WTC11 (cell line): ENCODE measurements around the gene SELENBP1. TPM values are rescaled to one million over a fixed set of nuclear protein-coding genes. Genes with fewer than 3 reads are reported as not detected.

ENCODE experiments used
- ATAC-seq: fragments of 200-7000 bp; cut with Tn5 transposase; 2 replicates; pipeline ENCODE4 v1.10.0; 2021; ENCODE audit warnings: mild to moderate bottlenecking, moderate library complexity
- CTCF ChIA-PET: fragments of 300-600 bp; sonication (Branson Sonifier 250); formaldehyde crosslinking; loops from one replicate; lab custom pipeline; 2021; ENCODE audit warnings: antibody characterized with exemption; lab: Charles Lee
- POLR2A ChIA-PET: fragments of 350-600 bp; sonication (Branson Sonifier 250); formaldehyde crosslinking; loops from one replicate; lab custom pipeline; 2021; ENCODE audit warnings: antibody characterized with exemption; lab: Charles Lee
- DNase-seq: peaks from one replicate; pipeline ENCODE4 v3.0.0; 2021; ENCODE audit warnings: low spot score
- H3K27ac Mint-ChIP-seq: 2 replicates; pipeline ENCODE4 v1.8.0; 2021; ENCODE audit warnings: mixed read lengths
- H3K27me3 Mint-ChIP-seq: 2 replicates; pipeline ENCODE4 v1.8.0; 2021; ENCODE audit warnings: low read depth, mild to moderate bottlenecking, moderate library complexity, mixed read lengths
- H3K36me3 Mint-ChIP-seq: 2 replicates; pipeline ENCODE4 v1.8.0; 2021; ENCODE audit warnings: mixed read lengths
- H3K4me1 Mint-ChIP-seq: 2 replicates; pipeline ENCODE4 v1.8.0; 2022; ENCODE audit warnings: mixed read lengths
- H3K4me3 Mint-ChIP-seq: 2 replicates; pipeline ENCODE4 v1.8.0; 2021; ENCODE audit warnings: mild to moderate bottlenecking, moderate library complexity, mixed read lengths
- H3K9me3 Mint-ChIP-seq: 2 replicates; pipeline ENCODE4 v1.8.0; 2021; ENCODE audit warnings: mixed read lengths
- ERG ChIP-seq: fragments of 250-450 bp; sonication (Bioruptor Pico); IDR thresholded peaks from 2 replicates; pipeline ENCODE4 v1.8.0; 2021; ENCODE audit warnings: mild to moderate bottlenecking
- FOXJ3 ChIP-seq: sonication (generic); formaldehyde crosslinking; IDR thresholded peaks from 2 replicates; pipeline ENCODE4 v1.9.0; 2021; ENCODE audit warnings: missing genetic modification reagents, mild to moderate bottlenecking, borderline replicate concordance
- HMGA2 ChIP-seq: fragments of 250-450 bp; sonication (Bioruptor Pico); IDR thresholded peaks from 2 replicates; pipeline ENCODE4 v1.4.0; 2021; ENCODE audit warnings: mild to moderate bottlenecking, moderate library complexity
- KAT7 ChIP-seq: sonication (generic); formaldehyde crosslinking; IDR thresholded peaks from 2 replicates; pipeline ENCODE4 v1.8.1; 2023; ENCODE audit warnings: missing genetic modification reagents, mild to moderate bottlenecking, borderline replicate concordance
- MXD4 ChIP-seq: fragments of 250-450 bp; sonication (Bioruptor Pico); IDR thresholded peaks from 2 replicates; pipeline ENCODE4 v1.8.0; 2021; ENCODE audit warnings: mild to moderate bottlenecking, moderate library complexity, borderline replicate concordance
- NFE2L1 ChIP-seq: sonication (generic); formaldehyde crosslinking; IDR thresholded peaks from 2 replicates; pipeline ENCODE4 v1.8.1; 2023; ENCODE audit warnings: missing genetic modification reagents
- OVOL2 ChIP-seq: fragments of 250-450 bp; sonication (Bioruptor Pico); IDR thresholded peaks from 2 replicates; pipeline ENCODE4 v1.9.0; 2021; ENCODE audit warnings: mild to moderate bottlenecking, borderline replicate concordance
- PREB ChIP-seq: sonication (generic); formaldehyde crosslinking; IDR thresholded peaks from 2 replicates; pipeline ENCODE4 v1.8.1; 2022; ENCODE audit warnings: mild to moderate bottlenecking, missing genetic modification reagents, moderate library complexity, borderline replicate concordance
- PRRX2 ChIP-seq: fragments of 250-450 bp; sonication (Bioruptor Pico); IDR thresholded peaks from 2 replicates; pipeline ENCODE4 v1.8.0; 2021; ENCODE audit warnings: mild to moderate bottlenecking
- RORB ChIP-seq: fragments of 250-450 bp; sonication (Bioruptor Pico); IDR thresholded peaks from 2 replicates; pipeline ENCODE4 v1.9.0; 2021; ENCODE audit warnings: mild to moderate bottlenecking
- SMAD4 ChIP-seq: sonication (generic); formaldehyde crosslinking; IDR thresholded peaks from 2 replicates; pipeline ENCODE4 v1.8.0; 2022; ENCODE audit warnings: mild to moderate bottlenecking, missing genetic modification reagents
- SOX15 ChIP-seq: fragments of 250-450 bp; sonication (Bioruptor Pico); IDR thresholded peaks from 2 replicates; pipeline ENCODE4 v1.9.0; 2021; ENCODE audit warnings: mild to moderate bottlenecking
- SP1 ChIP-seq: sonication (generic); formaldehyde crosslinking; conservative IDR thresholded peaks from 2 replicates; pipeline ENCODE4 v1.8.1; 2022; ENCODE audit warnings: missing genetic modification reagents
- TCF7 ChIP-seq: sonication (generic); formaldehyde crosslinking; IDR thresholded peaks from 2 replicates; pipeline ENCODE4 v1.8.0; 2022; ENCODE audit warnings: mild to moderate bottlenecking, low read depth, missing genetic modification reagents, moderate library complexity
- TEAD1 ChIP-seq: sonication (generic); formaldehyde crosslinking; IDR thresholded peaks from 2 replicates; pipeline ENCODE4 v1.8.0; 2022; ENCODE audit warnings: mild to moderate bottlenecking, missing genetic modification reagents
- ZNF138 ChIP-seq: sonication (generic); formaldehyde crosslinking; conservative IDR thresholded peaks from 2 replicates; pipeline ENCODE4 v1.8.1; 2022; ENCODE audit warnings: mild to moderate bottlenecking, moderate library complexity, missing genetic modification reagents
- ZNF232 ChIP-seq: sonication (generic); formaldehyde crosslinking; IDR thresholded peaks from 2 replicates; pipeline ENCODE4 v1.8.0; 2022; ENCODE audit warnings: mild to moderate bottlenecking, missing genetic modification reagents
- ZNF396 ChIP-seq: fragments of 250-450 bp; sonication (Bioruptor Pico); IDR thresholded peaks from 2 replicates; pipeline ENCODE4 v1.8.0; 2021; ENCODE audit warnings: mild to moderate bottlenecking, moderate library complexity, borderline replicate concordance
- ZNF532 ChIP-seq: fragments of 250-450 bp; sonication (Bioruptor Pico); IDR thresholded peaks from 2 replicates; pipeline ENCODE4 v1.9.0; 2021; ENCODE audit warnings: mild to moderate bottlenecking, borderline replicate concordance
- total RNA-seq: library from RNA; stranded (reverse); gene quantifications from 3 replicates; pipeline ENCODE4 v1.2.3, GENCODE V29; 2021
- TF ChIP-seq, protein P1 (sequence below): fragments of 200-600 bp; IDR thresholded peaks from 2 replicates; pipeline ENCODE4 v1.8.0; 2022; ENCODE audit warnings: antibody characterized with exemption
- TF ChIP-seq, protein P2 (sequence below): fragments of 250-450 bp; sonication (Bioruptor Pico); IDR thresholded peaks from 2 replicates; pipeline ENCODE4 v1.9.0; 2021; ENCODE audit warnings: moderate library complexity, mild to moderate bottlenecking, inconsistent platforms, borderline replicate concordance
- TF ChIP-seq, protein P3 (sequence below): sonication (generic); formaldehyde crosslinking; IDR thresholded peaks from 2 replicates; pipeline ENCODE4 v1.8.1; 2022; ENCODE audit warnings: missing genetic modification reagents, borderline replicate concordance
- TF ChIP-seq, protein P4 (sequence below): sonication (generic); formaldehyde crosslinking; IDR thresholded peaks from 2 replicates; pipeline ENCODE4 v1.8.0; 2022; ENCODE audit warnings: missing genetic modification reagents

SELENBP1 gene
- total RNA-seq, 1 experiment from 2014 or later = 17.9 TPM

DNA sequence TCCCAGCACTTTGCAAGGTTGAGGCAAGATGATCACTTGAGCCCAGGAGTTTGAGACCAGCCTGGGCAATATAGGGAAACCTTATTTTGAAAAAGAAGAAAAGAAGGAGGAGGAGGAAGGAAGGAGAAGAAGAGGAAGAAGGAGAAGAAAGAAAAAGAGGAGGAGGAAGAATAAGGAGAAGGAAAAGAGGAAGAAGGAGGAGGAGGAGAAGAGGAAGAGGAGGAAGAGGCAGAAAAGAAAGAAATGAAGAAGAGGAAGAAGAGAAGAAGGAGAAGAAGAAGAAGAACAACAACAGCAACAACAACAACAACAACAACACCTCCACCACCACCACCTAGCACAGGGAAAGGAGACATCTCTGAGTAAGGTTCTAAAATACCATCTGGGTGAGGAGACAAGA is 10.6 kb downstream of the SELENBP1 start:
- ATAC-seq (no peak), DNase-seq (no peak)
- Mint-ChIP-seq H3K36me3 (peaks cover 34% of the 10 kb centered on the region), H3K4me1 (no peaks in the 10 kb centered on the region), H3K9me3 (peaks cover 36% of the 10 kb centered on the region), H3K27ac (no peak overlapping the region), H3K27me3 (peaks cover 9% of the 10 kb centered on the region), H3K4me3 (no peak overlapping the region)
- POLR2A ChIA-PET = no interaction called here
- no peak for TF ChIP-seq ZNF232 (CRISPR knock-in tag)
- no peak for TF ChIP-seq ERG (CRISPR knock-in tag)
- TF ChIP-seq MXD4 (CRISPR knock-in tag) = no peak
- TF ChIP-seq ZNF396 (CRISPR knock-in tag) = no peak
- TF ChIP-seq SP1 = no peak
- TF ChIP-seq PRRX2 (CRISPR knock-in tag) = no peak
- TF ChIP-seq KAT7 = no peak
- TF ChIP-seq, protein P1, sequence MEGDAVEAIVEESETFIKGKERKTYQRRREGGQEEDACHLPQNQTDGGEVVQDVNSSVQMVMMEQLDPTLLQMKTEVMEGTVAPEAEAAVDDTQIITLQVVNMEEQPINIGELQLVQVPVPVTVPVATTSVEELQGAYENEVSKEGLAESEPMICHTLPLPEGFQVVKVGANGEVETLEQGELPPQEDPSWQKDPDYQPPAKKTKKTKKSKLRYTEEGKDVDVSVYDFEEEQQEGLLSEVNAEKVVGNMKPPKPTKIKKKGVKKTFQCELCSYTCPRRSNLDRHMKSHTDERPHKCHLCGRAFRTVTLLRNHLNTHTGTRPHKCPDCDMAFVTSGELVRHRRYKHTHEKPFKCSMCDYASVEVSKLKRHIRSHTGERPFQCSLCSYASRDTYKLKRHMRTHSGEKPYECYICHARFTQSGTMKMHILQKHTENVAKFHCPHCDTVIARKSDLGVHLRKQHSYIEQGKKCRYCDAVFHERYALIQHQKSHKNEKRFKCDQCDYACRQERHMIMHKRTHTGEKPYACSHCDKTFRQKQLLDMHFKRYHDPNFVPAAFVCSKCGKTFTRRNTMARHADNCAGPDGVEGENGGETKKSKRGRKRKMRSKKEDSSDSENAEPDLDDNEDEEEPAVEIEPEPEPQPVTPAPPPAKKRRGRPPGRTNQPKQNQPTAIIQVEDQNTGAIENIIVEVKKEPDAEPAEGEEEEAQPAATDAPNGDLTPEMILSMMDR = no peak
- TF ChIP-seq ZNF138 = no peak
- no peak for TF ChIP-seq ZNF532
- no peak for TF ChIP-seq FOXJ3 (CRISPR knock-in tag)
- TF ChIP-seq SOX15 (CRISPR knock-in tag) = no peak
- no peak for TF ChIP-seq SMAD4 (CRISPR knock-in tag)
- no peak for TF ChIP-seq TCF7 (CRISPR knock-in tag)
- TF ChIP-seq RORB (CRISPR knock-in tag) = no peak
- no peak for TF ChIP-seq OVOL2
- no peak for TF ChIP-seq HMGA2 (CRISPR knock-in tag)
- TF ChIP-seq NFE2L1 (CRISPR knock-in tag) = no peak
- CTCF ChIA-PET = no interaction called here

DNA sequence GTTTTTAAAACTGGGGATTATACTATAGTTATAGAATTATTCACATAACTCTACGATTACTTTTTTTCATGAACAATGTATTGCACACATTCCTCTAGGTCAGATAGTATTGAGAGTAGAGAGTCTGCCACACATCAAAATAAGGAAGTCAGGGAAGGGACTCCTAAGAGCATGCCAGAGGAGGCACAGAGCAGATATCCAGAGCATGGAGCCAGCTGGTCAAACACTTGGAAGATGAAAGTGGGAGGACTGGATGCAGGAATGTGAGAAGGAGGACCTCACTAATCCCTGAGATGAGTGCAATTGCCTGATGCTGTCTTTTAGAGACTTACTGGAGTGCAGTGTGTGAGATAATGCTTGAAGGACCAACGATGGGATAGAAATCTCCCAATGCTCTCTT is 15.8 kb downstream of the SELENBP1 start:
- DNase-seq = no peak
- ChIA-PET POLR2A (no interaction called here), CTCF (interaction anchor here (1.5 to 2.0 kb wide), 2 partner anchors 8 to 16 kb away, joined by 4 read pairs; no protein-coding TSS in a partner anchor)
- Mint-ChIP-seq H3K27me3 (peaks cover 9% of the 10 kb centered on the region), H3K36me3 (peaks cover 18% of the 10 kb centered on the region), H3K4me3 (no peak overlapping the region), H3K27ac (no peak overlapping the region), H3K4me1 (no peaks in the 10 kb centered on the region), H3K9me3 (peaks cover 20% of the 10 kb centered on the region)
- ATAC-seq = no peak
- TF ChIP-seq TCF7 (CRISPR knock-in tag) = no peak
- TF ChIP-seq, protein P2, sequence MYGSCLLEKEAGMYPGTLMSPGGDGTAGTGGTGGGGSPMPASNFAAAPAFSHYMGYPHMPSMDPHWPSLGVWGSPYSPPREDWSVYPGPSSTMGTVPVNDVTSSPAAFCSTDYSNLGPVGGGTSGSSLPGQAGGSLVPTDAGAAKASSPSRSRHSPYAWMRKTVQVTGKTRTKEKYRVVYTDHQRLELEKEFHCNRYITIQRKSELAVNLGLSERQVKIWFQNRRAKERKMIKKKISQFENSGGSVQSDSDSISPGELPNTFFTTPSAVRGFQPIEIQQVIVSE (CRISPR knock-in tag) = no peak
- no peak for TF ChIP-seq ZNF232 (CRISPR knock-in tag)
- no peak for TF ChIP-seq ZNF396 (CRISPR knock-in tag)
- TF ChIP-seq, protein P3, sequence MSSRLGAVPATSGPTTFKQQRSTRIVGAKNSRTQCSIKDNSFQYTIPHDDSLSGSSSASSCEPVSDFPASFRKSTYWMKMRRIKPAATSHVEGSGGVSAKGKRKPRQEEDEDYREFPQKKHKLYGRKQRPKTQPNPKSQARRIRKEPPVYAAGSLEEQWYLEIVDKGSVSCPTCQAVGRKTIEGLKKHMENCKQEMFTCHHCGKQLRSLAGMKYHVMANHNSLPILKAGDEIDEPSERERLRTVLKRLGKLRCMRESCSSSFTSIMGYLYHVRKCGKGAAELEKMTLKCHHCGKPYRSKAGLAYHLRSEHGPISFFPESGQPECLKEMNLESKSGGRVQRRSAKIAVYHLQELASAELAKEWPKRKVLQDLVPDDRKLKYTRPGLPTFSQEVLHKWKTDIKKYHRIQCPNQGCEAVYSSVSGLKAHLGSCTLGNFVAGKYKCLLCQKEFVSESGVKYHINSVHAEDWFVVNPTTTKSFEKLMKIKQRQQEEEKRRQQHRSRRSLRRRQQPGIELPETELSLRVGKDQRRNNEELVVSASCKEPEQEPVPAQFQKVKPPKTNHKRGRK (CRISPR knock-in tag) = no peak
- TF ChIP-seq, protein P4, sequence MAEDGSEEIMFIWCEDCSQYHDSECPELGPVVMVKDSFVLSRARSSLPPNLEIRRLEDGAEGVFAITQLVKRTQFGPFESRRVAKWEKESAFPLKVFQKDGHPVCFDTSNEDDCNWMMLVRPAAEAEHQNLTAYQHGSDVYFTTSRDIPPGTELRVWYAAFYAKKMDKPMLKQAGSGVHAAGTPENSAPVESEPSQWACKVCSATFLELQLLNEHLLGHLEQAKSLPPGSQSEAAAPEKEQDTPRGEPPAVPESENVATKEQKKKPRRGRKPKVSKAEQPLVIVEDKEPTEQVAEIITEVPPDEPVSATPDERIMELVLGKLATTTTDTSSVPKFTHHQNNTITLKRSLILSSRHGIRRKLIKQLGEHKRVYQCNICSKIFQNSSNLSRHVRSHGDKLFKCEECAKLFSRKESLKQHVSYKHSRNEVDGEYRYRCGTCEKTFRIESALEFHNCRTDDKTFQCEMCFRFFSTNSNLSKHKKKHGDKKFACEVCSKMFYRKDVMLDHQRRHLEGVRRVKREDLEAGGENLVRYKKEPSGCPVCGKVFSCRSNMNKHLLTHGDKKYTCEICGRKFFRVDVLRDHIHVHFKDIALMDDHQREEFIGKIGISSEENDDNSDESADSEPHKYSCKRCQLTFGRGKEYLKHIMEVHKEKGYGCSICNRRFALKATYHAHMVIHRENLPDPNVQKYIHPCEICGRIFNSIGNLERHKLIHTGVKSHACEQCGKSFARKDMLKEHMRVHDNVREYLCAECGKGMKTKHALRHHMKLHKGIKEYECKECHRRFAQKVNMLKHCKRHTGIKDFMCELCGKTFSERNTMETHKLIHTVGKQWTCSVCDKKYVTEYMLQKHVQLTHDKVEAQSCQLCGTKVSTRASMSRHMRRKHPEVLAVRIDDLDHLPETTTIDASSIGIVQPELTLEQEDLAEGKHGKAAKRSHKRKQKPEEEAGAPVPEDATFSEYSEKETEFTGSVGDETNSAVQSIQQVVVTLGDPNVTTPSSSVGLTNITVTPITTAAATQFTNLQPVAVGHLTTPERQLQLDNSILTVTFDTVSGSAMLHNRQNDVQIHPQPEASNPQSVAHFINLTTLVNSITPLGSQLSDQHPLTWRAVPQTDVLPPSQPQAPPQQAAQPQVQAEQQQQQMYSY (CRISPR knock-in tag) = no peak
- TF ChIP-seq MXD4 (CRISPR knock-in tag) = no peak
- TF ChIP-seq PREB (CRISPR knock-in tag) = no peak
- no peak for TF ChIP-seq TEAD1 (CRISPR knock-in tag)
